ENCODE data around the gene PLCB1. TPM values are rescaled to one million over a fixed set of nuclear protein-coding genes. Genes with fewer than 3 reads are reported as not detected.

The PLCB1 gene
- total and polyA plus RNA-seq, 2 experiments from 2014 or later: 14.9 to 20.7 TPM

- no peak overlapping the region for H3K4me3 ChIP-seq
- no peak overlapping the region for H3K4me3 Mint-ChIP-seq
- no peaks in the 10 kb centered on the region for H3K4me1 ChIP-seq (ENCODE audit: insufficient read depth)
- no peaks in the 10 kb centered on the region for H3K36me3 Mint-ChIP-seq (ENCODE audit: low read depth)
- H4K20me1 ChIP-seq (replicated peaks; ENCODE audit: insufficient read depth): no peaks in the 10 kb centered on the region
- H3K27me3 ChIP-seq (ENCODE audit: insufficient read depth): no peaks in the 10 kb centered on the region
- TF ChIP-seq CTCF (conservative IDR thresholded peaks at IDR 0.05; ENCODE audit: low read depth in 2 of 2): no peak
- no peak for TF ChIP-seq JUNB (IDR thresholded peaks at IDR 0.05; ENCODE audit: unreplicated experiment)
- no peak for TF ChIP-seq STAT1 (IDR thresholded peaks at IDR 0.05; ENCODE audit: unreplicated experiment)
- no peak for TF ChIP-seq NANOG (IDR thresholded peaks at IDR 0.05; ENCODE audit: borderline replicate concordance)
- TF ChIP-seq EZH2 (IDR thresholded peaks at IDR 0.05; ENCODE audit: low read depth, unreplicated experiment): no peak
- no peak for TF ChIP-seq CREB1 (CRISPR knock-in tag; IDR thresholded peaks at IDR 0.05; ENCODE audit: low read depth)
- TF ChIP-seq REST (IDR thresholded peaks at IDR 0.05; ENCODE audit: unreplicated experiment): no peak
- no peak for TF ChIP-seq POLR2AphosphoS5 (IDR thresholded peaks at IDR 0.05; ENCODE audit: low read depth)
- no peaks in the 10 kb centered on the region for H3K4me1 Mint-ChIP-seq
- no peaks in the 10 kb centered on the region for H3K27me3 Mint-ChIP-seq (ENCODE audit: insufficient read depth, low read depth, poor library complexity)
- ATAC-seq (no peak), DNase-seq (ENCODE audit: low spot score) (no peak)
- H3K79me2 ChIP-seq (replicated peaks; ENCODE audit: insufficient read depth): no peaks in the 10 kb centered on the region
- no peak overlapping the region for H3K4me2 ChIP-seq
- H3K27ac Mint-ChIP-seq: no peak overlapping the region
- no peaks in the 10 kb centered on the region for H3K9me3 Mint-ChIP-seq
- H3K36me3 ChIP-seq (ENCODE audit: insufficient read depth): no peaks in the 10 kb centered on the region
- no peak overlapping the region; the same call in 1 of the 2 replicates for H3K27ac ChIP-seq (ENCODE audit: low read depth)
- H2AFZ ChIP-seq: no peak overlapping the region
- 0 out of 2 replicates have a peak, but pooled peaks cover 3% of the 10 kb centered on the region for H3K9me2 ChIP-seq (ENCODE audit: insufficient read depth)
- no peaks in the 10 kb centered on the region for H3F3A ChIP-seq (replicated peaks; ENCODE audit: low read depth)
These were observed 748.2 kb downstream of the PLCB1 start for GRCh38 chr20:8880085-8880853.

- no peaks in the 10 kb centered on the region for H3F3A ChIP-seq (replicated peaks; ENCODE audit: low read depth)
- no peak overlapping the region for H3K4me2 ChIP-seq
- no peaks in the 10 kb centered on the region for H3K27me3 ChIP-seq (ENCODE audit: insufficient read depth)
- H4K20me1 ChIP-seq (replicated peaks; ENCODE audit: insufficient read depth): no peaks in the 10 kb centered on the region
- peaks cover 9% of the 10 kb centered on the region for H3K27me3 Mint-ChIP-seq (ENCODE audit: insufficient read depth, low read depth, poor library complexity)
- no peak overlapping the region for H3K27ac ChIP-seq (ENCODE audit: low read depth)
- DNase-seq (ENCODE audit: low spot score): no peak
- no peaks in the 10 kb centered on the region for H3K79me2 ChIP-seq (replicated peaks; ENCODE audit: insufficient read depth)
- no peak overlapping the region for H3K27ac Mint-ChIP-seq
- H2AFZ ChIP-seq: no peak overlapping the region
- H3K36me3 ChIP-seq (ENCODE audit: insufficient read depth): peaks cover 4% of the 10 kb centered on the region; the same call in 1 of the 2 replicates
- H3K4me1 Mint-ChIP-seq: no peaks in the 10 kb centered on the region
- no peak for ATAC-seq
- peaks cover 23% of the 10 kb centered on the region for H3K9me3 Mint-ChIP-seq
- no peak overlapping the region for H3K4me3 ChIP-seq
- H3K9me2 ChIP-seq (ENCODE audit: insufficient read depth): no peaks in the 10 kb centered on the region; the same call in 1 of the 2 replicates
- no peak overlapping the region for H3K4me3 Mint-ChIP-seq
- H3K36me3 Mint-ChIP-seq (ENCODE audit: low read depth): peaks cover 22% of the 10 kb centered on the region
- no peaks in the 10 kb centered on the region for H3K4me1 ChIP-seq (ENCODE audit: insufficient read depth)
- no peak for TF ChIP-seq ETS1 (IDR thresholded peaks at IDR 0.05)
- no peak for TF ChIP-seq JUNB (IDR thresholded peaks at IDR 0.05; ENCODE audit: unreplicated experiment)
- no peak for TF ChIP-seq EZH2 (IDR thresholded peaks at IDR 0.05; ENCODE audit: low read depth, unreplicated experiment)
- no peak for TF ChIP-seq CTCF (conservative IDR thresholded peaks at IDR 0.05; ENCODE audit: low read depth in 2 of 2)
- no peak for TF ChIP-seq POLR2AphosphoS5 (IDR thresholded peaks at IDR 0.05; ENCODE audit: low read depth)
- no peak for TF ChIP-seq ZNF331 (CRISPR knock-in tag; IDR thresholded peaks at IDR 0.05; ENCODE audit: low read depth)
- TF ChIP-seq REST (IDR thresholded peaks at IDR 0.05; ENCODE audit: unreplicated experiment): no peak
These were observed 759.0 kb downstream of the PLCB1 start for GRCh38 chr20:8891039-8891438.
